Measurements from ENCODE around the gene PDZD4.

DNA sequence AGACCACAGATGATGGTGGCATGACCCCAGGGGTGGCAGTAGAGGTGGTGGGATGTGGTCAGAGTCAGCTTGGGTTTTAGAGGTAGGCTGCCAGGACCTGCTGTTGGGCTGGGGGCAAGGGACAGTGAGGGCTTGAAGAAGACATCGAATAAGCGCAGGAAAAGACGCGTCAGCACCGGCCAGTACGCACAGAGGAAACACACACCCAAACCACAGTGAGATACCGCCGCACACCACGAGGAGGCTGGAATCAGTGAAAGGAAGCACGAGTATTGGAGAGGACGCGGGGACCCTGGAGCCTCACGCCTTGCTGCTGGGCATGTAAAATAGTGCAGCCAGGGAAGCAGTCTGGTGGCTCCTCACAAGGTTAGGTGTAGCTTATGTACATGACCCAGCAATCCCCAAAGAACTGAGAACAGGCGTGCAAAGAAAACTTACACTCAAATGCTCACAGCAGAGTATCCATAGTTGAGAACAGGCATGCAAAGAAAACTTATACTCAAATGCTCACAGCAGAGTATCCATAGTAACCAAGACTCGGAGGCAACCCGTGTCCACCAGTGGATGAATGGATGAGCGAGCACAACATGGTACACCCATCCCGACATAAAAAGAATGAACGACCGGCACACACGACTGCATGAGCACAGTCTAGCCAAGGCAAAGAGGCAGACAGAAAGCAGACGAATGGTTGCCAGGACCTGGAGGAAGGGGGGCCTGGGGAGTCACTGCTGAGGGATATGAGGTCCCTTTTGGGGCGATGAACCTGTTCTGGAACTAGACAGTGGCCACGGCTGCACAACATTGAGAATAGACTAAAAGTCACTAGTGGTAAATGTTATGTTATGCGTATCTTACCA, 13.3 kb downstream of the PDZD4 start:
- TF ChIP-seq, protein P1, sequence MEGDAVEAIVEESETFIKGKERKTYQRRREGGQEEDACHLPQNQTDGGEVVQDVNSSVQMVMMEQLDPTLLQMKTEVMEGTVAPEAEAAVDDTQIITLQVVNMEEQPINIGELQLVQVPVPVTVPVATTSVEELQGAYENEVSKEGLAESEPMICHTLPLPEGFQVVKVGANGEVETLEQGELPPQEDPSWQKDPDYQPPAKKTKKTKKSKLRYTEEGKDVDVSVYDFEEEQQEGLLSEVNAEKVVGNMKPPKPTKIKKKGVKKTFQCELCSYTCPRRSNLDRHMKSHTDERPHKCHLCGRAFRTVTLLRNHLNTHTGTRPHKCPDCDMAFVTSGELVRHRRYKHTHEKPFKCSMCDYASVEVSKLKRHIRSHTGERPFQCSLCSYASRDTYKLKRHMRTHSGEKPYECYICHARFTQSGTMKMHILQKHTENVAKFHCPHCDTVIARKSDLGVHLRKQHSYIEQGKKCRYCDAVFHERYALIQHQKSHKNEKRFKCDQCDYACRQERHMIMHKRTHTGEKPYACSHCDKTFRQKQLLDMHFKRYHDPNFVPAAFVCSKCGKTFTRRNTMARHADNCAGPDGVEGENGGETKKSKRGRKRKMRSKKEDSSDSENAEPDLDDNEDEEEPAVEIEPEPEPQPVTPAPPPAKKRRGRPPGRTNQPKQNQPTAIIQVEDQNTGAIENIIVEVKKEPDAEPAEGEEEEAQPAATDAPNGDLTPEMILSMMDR (IDR thresholded peaks at IDR 0.05; ENCODE audit: low read length) = no peak
- TF ChIP-seq EZH2 (IDR thresholded peaks at IDR 0.05; ENCODE audit: borderline replicate concordance, low read length) = no peak
